NT2/D1 (cell line): ENCODE data around the gene SCYGR4.

Source experiments
- DNase-seq: peaks from one replicate; pipeline ENCODE4 v3.0.0-alpha.2; 2011; ENCODE audit warnings: low read depth, low spot score
- H3K27me3 ChIP-seq: 2 replicates; pipeline ENCODE4 v1.6.0; 2011; ENCODE audit warnings: mild to moderate bottlenecking; ENCODE audit not compliant: insufficient read length, insufficient read depth
- H3K36me3 ChIP-seq: 2 replicates; pipeline ENCODE4 v1.6.1; 2011; ENCODE audit warnings: mild to moderate bottlenecking, low read length, mixed read lengths; ENCODE audit not compliant: insufficient read depth, insufficient read length
- H3K4me1 ChIP-seq: 2 replicates; pipeline ENCODE4 v1.5.1; 2011; ENCODE audit not compliant: insufficient read depth, insufficient read length
- H3K4me3 ChIP-seq: 2 replicates; pipeline ENCODE4 v1.5.1; 2011; ENCODE audit warnings: low read depth; ENCODE audit not compliant: insufficient read length
- H3K9ac ChIP-seq: 2 replicates; pipeline ENCODE4 v1.6.0; 2011; ENCODE audit warnings: low read depth; ENCODE audit not compliant: insufficient read length
- H3K9me3 ChIP-seq: 2 replicates; pipeline ENCODE4 v1.5.1; 2011; ENCODE audit warnings: mild to moderate bottlenecking, low read length; ENCODE audit not compliant: insufficient read depth
- SUZ12 ChIP-seq: IDR thresholded peaks from 2 replicates; pipeline ENCODE4 v1.6.1; 2011; ENCODE audit not compliant: insufficient read length, insufficient read depth; ENCODE audit errors: extremely low read depth
- YY1 ChIP-seq: IDR thresholded peaks from 2 replicates; pipeline ENCODE4 v1.6.1; 2011; ENCODE audit not compliant: insufficient read length, insufficient read depth
- ZNF274 ChIP-seq: IDR thresholded peaks from 2 replicates; pipeline ENCODE4 v1.6.1; 2011; ENCODE audit warnings: mild to moderate bottlenecking, low read depth, low read length

Gene SCYGR4

DNA sequence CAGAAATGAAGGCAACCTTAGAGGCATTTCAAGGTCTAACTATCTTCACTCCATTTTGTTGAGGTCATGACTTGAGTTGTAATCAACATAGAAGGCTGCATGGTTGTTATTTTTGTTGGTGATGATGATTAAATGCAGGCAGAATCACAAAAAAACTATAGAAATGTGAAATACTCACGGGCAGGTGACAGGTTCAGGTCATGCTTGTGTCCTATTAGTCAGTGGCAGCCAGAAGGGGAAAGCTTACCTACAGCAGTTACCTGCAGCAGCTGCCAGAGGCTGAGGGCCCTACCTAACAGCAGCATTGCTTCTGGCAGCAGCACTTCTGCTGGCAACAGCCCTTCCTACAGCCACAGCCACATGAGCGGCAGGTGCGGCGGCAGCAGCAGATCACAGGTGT, 3.1 kb upstream of the SCYGR4 start:
- TF ChIP-seq SUZ12 = no peak
- no peak for TF ChIP-seq ZNF274
- DNase-seq = no peak
- Histone ChIP-seq H3K27me3 (peaks cover 3% of the 10 kb centered on the region), H3K9ac (no peak overlapping the region), H3K9me3 (no peaks in the 10 kb centered on the region), H3K4me1 (peaks cover 3% of the 10 kb centered on the region), H3K36me3 (no peaks in the 10 kb centered on the region), H3K4me3 (no peak overlapping the region)

GRCh38 chr2:227614740-227615139, 2.6 kb upstream of the SCYGR4 start, which contains the start of gene SCYGR3:
Gene SCYGR3, minus strand, starts transcription at chr2:227614840. Its CDS starts 0 bp downstream, at chr2:227614840.
- H3K4me1 ChIP-seq = peaks cover 3% of the 10 kb centered on the region
- H3K4me3 ChIP-seq = no peak within 1 kb of the TSS
- H3K9ac ChIP-seq = no peak within 1 kb of the TSS
- peaks cover 3% of the 10 kb centered on the region for H3K27me3 ChIP-seq
- DNase-seq = no peak
- no peaks in the 10 kb centered on the region for H3K9me3 ChIP-seq
- TF ChIP-seq YY1 = no peak
- TF ChIP-seq ZNF274 = no peak
- TF ChIP-seq SUZ12 = no peak
- H3K36me3 ChIP-seq = no peaks in the 10 kb centered on the region

DNA sequence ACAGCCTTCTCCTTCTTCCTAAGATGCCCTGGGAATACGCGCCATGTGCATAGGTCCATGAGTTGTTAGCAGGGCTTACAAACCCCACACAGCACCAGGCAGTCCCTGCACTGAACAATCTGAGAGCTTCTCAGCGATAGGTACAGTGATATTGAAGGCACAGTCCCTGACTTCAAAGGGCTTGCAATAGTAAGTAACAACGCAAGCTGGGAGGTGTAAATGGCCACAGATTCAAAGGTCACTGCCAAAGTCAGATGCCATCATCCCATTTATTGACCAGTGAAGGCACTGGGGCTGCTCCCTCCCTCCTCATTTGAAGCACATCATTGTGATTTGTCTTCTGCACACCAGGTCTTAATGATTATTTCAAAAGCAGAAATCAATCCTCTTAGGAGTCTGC, 2.1 kb upstream of the SCYGR4 start:
- H3K9me3 ChIP-seq = no peaks in the 10 kb centered on the region
- peaks cover 3% of the 10 kb centered on the region for H3K27me3 ChIP-seq
- H3K36me3 ChIP-seq = no peaks in the 10 kb centered on the region
- H3K4me1 ChIP-seq = peaks cover 6% of the 10 kb centered on the region
- no peak for DNase-seq
- H3K9ac ChIP-seq = no peak overlapping the region
- no peak overlapping the region for H3K4me3 ChIP-seq
- no peak for TF ChIP-seq YY1
- no peak for TF ChIP-seq SUZ12
- TF ChIP-seq ZNF274 = no peak

DNA sequence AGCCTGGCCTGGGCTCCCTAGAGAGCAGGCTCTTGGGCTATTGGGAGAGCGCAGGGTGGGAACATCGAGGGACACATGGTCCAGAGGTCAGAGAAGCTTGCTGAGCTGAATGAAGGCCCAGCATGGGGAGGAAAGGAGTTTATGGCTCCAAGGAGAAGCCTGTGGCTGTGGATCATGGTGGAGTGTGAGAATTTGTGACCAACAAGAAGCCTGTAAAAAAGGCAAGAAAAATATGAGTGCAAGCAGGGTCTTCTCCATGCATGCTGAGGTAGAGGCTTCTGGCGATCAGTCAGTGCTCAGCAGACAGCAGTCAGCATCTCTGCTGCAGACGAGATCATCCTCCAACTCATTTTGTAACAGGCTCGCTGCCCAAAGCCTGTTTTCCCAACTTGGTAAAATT, 1.4 kb upstream of the SCYGR4 start:
- peaks cover 3% of the 10 kb centered on the region for H3K27me3 ChIP-seq
- H3K4me1 ChIP-seq = peaks cover 8% of the 10 kb centered on the region
- no peak for DNase-seq
- H3K4me3 ChIP-seq = no peak overlapping the region
- no peaks in the 10 kb centered on the region for H3K36me3 ChIP-seq
- H3K9ac ChIP-seq = no peak overlapping the region
- TF ChIP-seq SUZ12 (no peak), YY1 (no peak), ZNF274 (no peak)
- no peaks in the 10 kb centered on the region for H3K9me3 ChIP-seq

- no peak overlapping the region for H3K4me3 ChIP-seq
- no peaks in the 10 kb centered on the region for H3K9me3 ChIP-seq
- peaks cover 8% of the 10 kb centered on the region for H3K4me1 ChIP-seq
- no peak overlapping the region for H3K9ac ChIP-seq
- DNase-seq = peak; percentile 16
- H3K27me3 ChIP-seq = peaks cover 3% of the 10 kb centered on the region
- TF ChIP-seq YY1 (no peak), ZNF274 (no peak), SUZ12 (no peak)
- H3K36me3 ChIP-seq = no peaks in the 10 kb centered on the region
Observed at GRCh38 chr2:227616631-227617030, 667 bp upstream of the SCYGR4 start.

DNA sequence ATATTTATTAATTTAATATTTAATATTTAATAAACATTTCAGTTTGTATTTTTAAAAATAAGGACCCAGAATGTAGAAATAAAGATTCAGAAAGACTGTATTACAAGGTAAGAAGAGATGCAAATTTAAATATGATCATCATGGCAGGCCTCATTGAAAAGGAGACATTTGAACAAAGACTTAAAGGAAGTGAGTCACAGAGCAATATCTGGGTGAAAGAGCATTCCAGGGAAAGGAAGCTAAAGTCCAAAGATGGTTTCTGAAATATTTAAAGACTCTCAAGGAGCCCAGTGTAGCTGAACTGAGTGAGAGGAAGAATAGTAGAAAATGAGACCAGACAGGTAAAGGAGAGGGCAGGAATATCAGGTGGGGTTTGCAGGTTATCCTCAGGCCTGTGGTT, 5.9 kb downstream of the SCYGR4 start:
- no peak for DNase-seq
- Histone ChIP-seq H3K27me3 (no peaks in the 10 kb centered on the region), H3K36me3 (no peaks in the 10 kb centered on the region), H3K9ac (no peak overlapping the region), H3K4me3 (no peak overlapping the region), H3K4me1 (peaks cover 5% of the 10 kb centered on the region), H3K9me3 (no peaks in the 10 kb centered on the region)
- TF ChIP-seq ZNF274 = no peak
- TF ChIP-seq SUZ12 = no peak
- TF ChIP-seq YY1 = no peak

GRCh38 chr2:227625420-227625819, 8.1 kb downstream of the SCYGR4 start:
- Histone ChIP-seq H3K9me3 (no peaks in the 10 kb centered on the region), H3K4me3 (no peak overlapping the region), H3K36me3 (no peaks in the 10 kb centered on the region), H3K27me3 (no peaks in the 10 kb centered on the region), H3K4me1 (no peaks in the 10 kb centered on the region), H3K9ac (no peak overlapping the region)
- TF ChIP-seq ZNF274 (no peak), SUZ12 (no peak), YY1 (no peak)
- DNase-seq = no peak
